GM18520 (cell line): ENCODE results near the gene SPTBN2.

Source experiments
- ATAC-seq: cut with Tn5 transposase; IDR thresholded peaks from one replicate; pipeline ENCODE4 v1.9.1; 2021; ENCODE audit not compliant: unreplicated experiment

SPTBN2 gene

GRCh38 chr11:66704659-66705360 lies 24.2 kb downstream of the SPTBN2 start:
- no peak for ATAC-seq

- ATAC-seq = no peak
These were observed 27.4 kb downstream of the SPTBN2 start for GRCh38 chr11:66701432-66702240.

- no peak for ATAC-seq
These were observed 28.3 kb downstream of the SPTBN2 start for GRCh38 chr11:66700742-66701141.

GRCh38 chr11:66700337-66700736 lies 28.7 kb downstream of the SPTBN2 start:
- ATAC-seq = no peak

- no peak for ATAC-seq
These were observed 30.5 kb downstream of the SPTBN2 start for GRCh38 chr11:66698491-66698890.

GRCh38 chr11:66697988-66698387 lies 31.0 kb downstream of the SPTBN2 start:
- no peak for ATAC-seq

- ATAC-seq = no peak
These were observed 32.9 kb downstream of the SPTBN2 start for GRCh38 chr11:66696146-66696545.

- ATAC-seq = no peak
These were observed 34.2 kb downstream of the SPTBN2 start for GRCh38 chr11:66694732-66695207.

- no peak for ATAC-seq
These were observed 35.0 kb downstream of the SPTBN2 start for GRCh38 chr11:66694056-66694410.

- ATAC-seq = no peak
These were observed 35.5 kb downstream of the SPTBN2 start for GRCh38 chr11:66693356-66694055.

- no peak for ATAC-seq
These were observed 36.1 kb downstream of the SPTBN2 start for GRCh38 chr11:66692871-66693331.

- no peak for ATAC-seq
These were observed 36.6 kb downstream of the SPTBN2 start for GRCh38 chr11:66692446-66692845.

GRCh38 chr11:66691311-66691980 lies 37.6 kb downstream of the SPTBN2 start:
- no peak for ATAC-seq

- ATAC-seq = no peak
These were observed 39.1 kb downstream of the SPTBN2 start for GRCh38 chr11:66689661-66690590.

- ATAC-seq = no peak
These were observed 40.2 kb downstream of the SPTBN2 start for GRCh38 chr11:66688561-66689534.

GRCh38 chr11:66687831-66688281 lies 41.2 kb downstream of the SPTBN2 start:
- ATAC-seq = no peak

GRCh38 chr11:66686801-66687750 lies 41.9 kb downstream of the SPTBN2 start:
- no peak for ATAC-seq
